ENCODE results near the gene PTGES2.

The PTGES2 gene

GRCh38 chr9:128101690-128102089, 25.8 kb downstream of the PTGES2 start:
- Histone ChIP-seq H3K27me3 (ENCODE audit: control insufficient read depth, insufficient read depth, low read length) (no peaks in the 10 kb centered on the region), H3K27ac (ENCODE audit: low read length) (no peak overlapping the region), H3K36me3 (ENCODE audit: control insufficient read depth, insufficient read depth, low read length) (peaks cover 36% of the 10 kb centered on the region), H3K9me3 (ENCODE audit: control insufficient read depth, insufficient read depth, low read length) (no peaks in the 10 kb centered on the region), H3K4me1 (ENCODE audit: control insufficient read depth, insufficient read depth, low read length) (peaks cover 8% of the 10 kb centered on the region), H3K4me3 (ENCODE audit: low read length) (no peak overlapping the region)
- no CpG with 5 or more reads among the region's 20 CpGs for WGBS (ENCODE audit: insufficient coverage, insufficient read length)
- DNase-seq (ENCODE audit: low read depth, low spot score), result no peak

- WGBS (ENCODE audit: insufficient coverage, insufficient read length), result no CpG with 5 or more reads among the region's 12 CpGs
Observed at GRCh38 chr9:128101231-128101661, 26.3 kb downstream of the PTGES2 start.

GRCh38 chr9:128100581-128100980, 26.9 kb downstream of the PTGES2 start:
- Histone ChIP-seq H3K27me3 (ENCODE audit: control insufficient read depth, insufficient read depth, low read length) (no peaks in the 10 kb centered on the region), H3K4me1 (ENCODE audit: control insufficient read depth, insufficient read depth, low read length) (peaks cover 8% of the 10 kb centered on the region), H3K9me3 (ENCODE audit: control insufficient read depth, insufficient read depth, low read length) (no peaks in the 10 kb centered on the region), H3K36me3 (ENCODE audit: control insufficient read depth, insufficient read depth, low read length) (peaks cover 26% of the 10 kb centered on the region), H3K27ac (ENCODE audit: low read length) (no peak overlapping the region), H3K4me3 (ENCODE audit: low read length) (no peak overlapping the region)
- no peak for DNase-seq (ENCODE audit: low read depth, low spot score)
- no CpG with 5 or more reads among the region's 10 CpGs for WGBS (ENCODE audit: insufficient coverage, insufficient read length)

More at GRCh38 chr9:128101231-128101661, 26.3 kb downstream of the PTGES2 start:
- H3K4me1 ChIP-seq (ENCODE audit: control insufficient read depth, insufficient read depth, low read length), result peaks cover 8% of the 10 kb centered on the region
- DNase-seq (ENCODE audit: low read depth, low spot score), result no peak
- no peaks in the 10 kb centered on the region for H3K9me3 ChIP-seq (ENCODE audit: control insufficient read depth, insufficient read depth, low read length)
- peaks cover 32% of the 10 kb centered on the region for H3K36me3 ChIP-seq (ENCODE audit: control insufficient read depth, insufficient read depth, low read length)
- H3K4me3 ChIP-seq (ENCODE audit: low read length), result no peak overlapping the region
- no peak overlapping the region for H3K27ac ChIP-seq (ENCODE audit: low read length)
- no peaks in the 10 kb centered on the region for H3K27me3 ChIP-seq (ENCODE audit: control insufficient read depth, insufficient read depth, low read length)

- DNase-seq (ENCODE audit: low read depth, low spot score), result no peak
- peaks cover 8% of the 10 kb centered on the region for H3K4me1 ChIP-seq (ENCODE audit: control insufficient read depth, insufficient read depth, low read length)
- no peaks in the 10 kb centered on the region for H3K27me3 ChIP-seq (ENCODE audit: control insufficient read depth, insufficient read depth, low read length)
- H3K4me3 ChIP-seq (ENCODE audit: low read length), result no peak overlapping the region
- H3K36me3 ChIP-seq (ENCODE audit: control insufficient read depth, insufficient read depth, low read length), result peaks cover 23% of the 10 kb centered on the region
- no peaks in the 10 kb centered on the region for H3K9me3 ChIP-seq (ENCODE audit: control insufficient read depth, insufficient read depth, low read length)
- H3K27ac ChIP-seq (ENCODE audit: low read length), result no peak overlapping the region
- no CpG with 5 or more reads among the region's 16 CpGs for WGBS (ENCODE audit: insufficient coverage, insufficient read length)
Observed at GRCh38 chr9:128099932-128100491, 27.5 kb downstream of the PTGES2 start.

GRCh38 chr9:128099231-128099931, 28.1 kb downstream of the PTGES2 start:
- Histone ChIP-seq H3K4me1 (ENCODE audit: control insufficient read depth, insufficient read depth, low read length) (peaks cover 8% of the 10 kb centered on the region), H3K27ac (ENCODE audit: low read length) (no peak overlapping the region), H3K9me3 (ENCODE audit: control insufficient read depth, insufficient read depth, low read length) (no peaks in the 10 kb centered on the region), H3K27me3 (ENCODE audit: control insufficient read depth, insufficient read depth, low read length) (no peaks in the 10 kb centered on the region), H3K4me3 (ENCODE audit: low read length) (peak overlapping the region; percentile 35; the same call in 1 of the 2 replicates), H3K36me3 (ENCODE audit: control insufficient read depth, insufficient read depth, low read length) (peaks cover 23% of the 10 kb centered on the region)
- no CpG with 5 or more reads among the region's 16 CpGs for WGBS (ENCODE audit: insufficient coverage, insufficient read length)
- DNase-seq (ENCODE audit: low read depth, low spot score), result no peak

GRCh38 chr9:128098297-128099230, 29.0 kb downstream of the PTGES2 start:
- WGBS (ENCODE audit: insufficient coverage, insufficient read length), result no CpG with 5 or more reads among the region's 32 CpGs
- peak; percentile 91 for DNase-seq (ENCODE audit: low read depth, low spot score)
- no peak overlapping the region for H3K27ac ChIP-seq (ENCODE audit: low read length)
- peaks cover 17% of the 10 kb centered on the region for H3K36me3 ChIP-seq (ENCODE audit: control insufficient read depth, insufficient read depth, low read length)
- H3K27me3 ChIP-seq (ENCODE audit: control insufficient read depth, insufficient read depth, low read length), result no peaks in the 10 kb centered on the region
- peaks cover 8% of the 10 kb centered on the region for H3K4me1 ChIP-seq (ENCODE audit: control insufficient read depth, insufficient read depth, low read length)
- no peaks in the 10 kb centered on the region for H3K9me3 ChIP-seq (ENCODE audit: control insufficient read depth, insufficient read depth, low read length)
- peak overlapping the region; percentile 35; the same call in 1 of the 2 replicates for H3K4me3 ChIP-seq (ENCODE audit: low read length)

GRCh38 chr9:128097543-128098296, 29.8 kb downstream of the PTGES2 start:
- Histone ChIP-seq H3K36me3 (ENCODE audit: control insufficient read depth, insufficient read depth, low read length) (peaks cover 16% of the 10 kb centered on the region), H3K4me1 (ENCODE audit: control insufficient read depth, insufficient read depth, low read length) (peaks cover 8% of the 10 kb centered on the region), H3K4me3 (ENCODE audit: low read length) (no peak overlapping the region), H3K9me3 (ENCODE audit: control insufficient read depth, insufficient read depth, low read length) (no peaks in the 10 kb centered on the region), H3K27ac (ENCODE audit: low read length) (no peak overlapping the region), H3K27me3 (ENCODE audit: control insufficient read depth, insufficient read depth, low read length) (no peaks in the 10 kb centered on the region)
- DNase-seq (ENCODE audit: low read depth, low spot score), result no peak
- WGBS (ENCODE audit: insufficient coverage, insufficient read length), result no CpG with 5 or more reads among the region's 13 CpGs

GRCh38 chr9:128096616-128097536, 30.7 kb downstream of the PTGES2 start:
- peaks cover 7% of the 10 kb centered on the region for H3K36me3 ChIP-seq (ENCODE audit: control insufficient read depth, insufficient read depth, low read length)
- DNase-seq (ENCODE audit: low read depth, low spot score), result no peak
- no peak overlapping the region for H3K27ac ChIP-seq (ENCODE audit: low read length)
- no peak overlapping the region for H3K4me3 ChIP-seq (ENCODE audit: low read length)
- WGBS (ENCODE audit: insufficient coverage, insufficient read length), result no CpG with 5 or more reads among the region's 19 CpGs
- peaks cover 8% of the 10 kb centered on the region for H3K4me1 ChIP-seq (ENCODE audit: control insufficient read depth, insufficient read depth, low read length)
- H3K27me3 ChIP-seq (ENCODE audit: control insufficient read depth, insufficient read depth, low read length), result no peaks in the 10 kb centered on the region
- no peaks in the 10 kb centered on the region for H3K9me3 ChIP-seq (ENCODE audit: control insufficient read depth, insufficient read depth, low read length)

- Histone ChIP-seq H3K27me3 (ENCODE audit: control insufficient read depth, insufficient read depth, low read length) (no peaks in the 10 kb centered on the region), H3K4me1 (ENCODE audit: control insufficient read depth, insufficient read depth, low read length) (peaks cover 10% of the 10 kb centered on the region), H3K27ac (ENCODE audit: low read length) (no peak overlapping the region), H3K36me3 (ENCODE audit: control insufficient read depth, insufficient read depth, low read length) (no peaks in the 10 kb centered on the region), H3K4me3 (ENCODE audit: low read length) (no peak overlapping the region), H3K9me3 (ENCODE audit: control insufficient read depth, insufficient read depth, low read length) (no peaks in the 10 kb centered on the region)
- DNase-seq (ENCODE audit: low read depth, low spot score), result no peak
- WGBS (ENCODE audit: insufficient coverage, insufficient read length), result no CpG with 5 or more reads among the region's 11 CpGs
Observed at GRCh38 chr9:128094950-128095544, 32.5 kb downstream of the PTGES2 start.

Data from iPS DF 6.9 (cell line).